ENCODE measurements around the gene CTAGE4.
"Not testable (repeated sequence)": the region's sequence is repeated elsewhere in the genome, so short reads cannot be mapped to it uniquely, and the experiment has no call there.

Gene CTAGE4, protein sequence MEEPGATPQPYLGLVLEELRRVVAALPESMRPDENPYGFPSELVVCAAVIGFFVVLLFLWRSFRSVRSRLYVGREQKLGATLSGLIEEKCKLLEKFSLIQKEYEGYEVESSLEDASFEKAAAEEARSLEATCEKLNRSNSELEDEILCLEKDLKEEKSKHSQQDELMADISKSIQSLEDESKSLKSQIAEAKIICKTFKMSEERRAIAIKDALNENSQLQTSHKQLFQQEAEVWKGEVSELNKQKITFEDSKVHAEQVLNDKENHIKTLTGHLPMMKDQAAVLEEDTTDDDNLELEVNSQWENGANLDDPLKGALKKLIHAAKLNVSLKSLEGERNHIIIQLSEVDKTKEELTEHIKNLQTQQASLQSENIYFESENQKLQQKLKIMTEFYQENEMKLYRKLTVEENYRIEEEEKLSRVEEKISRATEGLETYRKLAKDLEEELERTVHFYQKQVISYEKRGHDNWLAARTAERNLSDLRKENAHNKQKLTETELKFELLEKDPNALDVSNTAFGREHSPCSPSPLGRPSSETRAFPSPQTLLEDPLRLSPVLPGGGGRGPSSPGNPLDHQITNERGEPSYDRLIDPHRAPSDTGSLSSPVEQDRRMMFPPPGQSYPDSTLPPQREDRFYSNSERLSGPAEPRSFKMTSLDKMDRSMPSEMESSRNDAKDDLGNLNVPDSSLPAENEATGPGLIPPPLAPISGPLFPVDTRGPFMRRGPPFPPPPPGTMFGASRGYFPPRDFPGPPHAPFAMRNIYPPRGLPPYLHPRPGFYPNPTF

DNA sequence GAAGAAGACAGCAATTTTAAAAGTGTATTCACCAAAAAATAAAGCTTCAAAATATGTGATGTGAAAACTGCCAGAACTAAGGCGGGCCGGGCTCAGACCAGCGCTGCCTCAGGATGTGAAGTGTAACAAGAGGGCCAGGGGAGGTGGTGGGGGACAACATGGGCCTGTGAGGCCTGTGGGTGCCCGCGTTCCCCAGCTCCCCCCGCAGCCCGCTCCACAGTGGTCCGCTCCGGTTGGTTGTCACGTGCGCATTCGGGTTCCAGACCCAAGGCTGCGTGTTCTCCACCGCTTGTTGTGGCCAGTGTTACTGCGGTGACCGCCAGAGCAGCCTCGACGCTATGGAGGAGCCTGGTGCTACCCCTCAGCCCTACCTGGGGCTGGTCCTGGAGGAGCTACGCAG, at the start of gene CTAGE4:
Gene CTAGE4 (plus strand): TSS at position 301 of the 400 bp plus-strand sequence. CDS start 38 bp downstream, at position 339.
- not testable (repeated sequence) for ATAC-seq, H3K9me3 Mint-ChIP-seq, H3K4me1 Mint-ChIP-seq, H3K4me3 Mint-ChIP-seq, H3K36me3 Mint-ChIP-seq, H3K27ac Mint-ChIP-seq, H3K27me3 Mint-ChIP-seq

DNA sequence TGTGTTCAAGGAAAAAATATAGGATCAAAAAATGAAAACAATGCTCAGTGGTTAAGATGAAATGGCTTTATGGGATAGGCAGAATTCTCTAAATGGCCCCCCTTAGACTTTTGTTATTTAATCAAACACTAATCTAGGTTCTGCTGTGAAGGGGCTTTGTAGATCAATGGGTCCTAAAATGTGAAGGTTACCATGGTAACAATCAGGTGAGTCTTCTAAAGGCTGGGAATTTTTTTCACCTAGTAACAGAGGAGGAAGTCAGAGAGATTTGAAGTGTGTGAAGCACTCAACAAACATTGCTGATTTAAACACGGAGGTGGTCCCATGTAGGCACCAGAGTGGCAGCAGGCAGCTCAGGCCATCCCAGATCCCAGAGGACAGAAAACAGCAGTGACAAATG, 49.1 kb upstream of the CTAGE4 start:
- Mint-ChIP-seq H3K27me3 (peaks cover 8% of the 10 kb centered on the region), H3K27ac (no peak overlapping the region), H3K9me3 (no peaks in the 10 kb centered on the region), H3K4me1 (no peaks in the 10 kb centered on the region), H3K4me3 (no peak overlapping the region), H3K36me3 (no peaks in the 10 kb centered on the region)
- ATAC-seq, result no peak

DNA sequence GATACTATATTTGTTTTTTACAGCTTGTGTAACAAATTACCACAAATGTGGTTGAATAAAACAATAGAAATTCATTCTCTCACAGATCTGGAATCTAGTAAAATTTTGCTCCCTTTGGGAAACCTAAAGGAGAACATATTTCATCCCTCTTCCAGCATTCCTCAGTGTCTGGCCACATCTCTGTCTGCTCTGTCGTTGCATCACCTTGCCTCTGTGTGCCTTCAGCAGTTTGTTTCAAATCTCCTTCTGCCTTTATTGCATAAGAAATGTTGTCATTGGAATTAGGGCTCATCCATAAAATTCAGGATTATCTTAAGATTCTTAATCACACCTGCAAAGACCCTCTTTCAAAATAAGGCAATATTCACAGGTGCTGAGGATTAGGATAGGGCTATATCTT, 45.8 kb upstream of the CTAGE4 start:
- no peak for ATAC-seq
- Mint-ChIP-seq H3K27ac (no peak overlapping the region), H3K9me3 (peaks cover 2% of the 10 kb centered on the region), H3K36me3 (no peaks in the 10 kb centered on the region), H3K27me3 (no peaks in the 10 kb centered on the region), H3K4me3 (no peak overlapping the region), H3K4me1 (no peaks in the 10 kb centered on the region)

- Mint-ChIP-seq H3K27me3 (no peaks in the 10 kb centered on the region), H3K4me3 (no peak overlapping the region), H3K36me3 (no peaks in the 10 kb centered on the region), H3K4me1 (no peaks in the 10 kb centered on the region), H3K9me3 (peaks cover 7% of the 10 kb centered on the region), H3K27ac (no peak overlapping the region)
- ATAC-seq, result no peak
These were observed 41.1 kb upstream of the CTAGE4 start for GRCh38 chr7:144142187-144142586.

DNA sequence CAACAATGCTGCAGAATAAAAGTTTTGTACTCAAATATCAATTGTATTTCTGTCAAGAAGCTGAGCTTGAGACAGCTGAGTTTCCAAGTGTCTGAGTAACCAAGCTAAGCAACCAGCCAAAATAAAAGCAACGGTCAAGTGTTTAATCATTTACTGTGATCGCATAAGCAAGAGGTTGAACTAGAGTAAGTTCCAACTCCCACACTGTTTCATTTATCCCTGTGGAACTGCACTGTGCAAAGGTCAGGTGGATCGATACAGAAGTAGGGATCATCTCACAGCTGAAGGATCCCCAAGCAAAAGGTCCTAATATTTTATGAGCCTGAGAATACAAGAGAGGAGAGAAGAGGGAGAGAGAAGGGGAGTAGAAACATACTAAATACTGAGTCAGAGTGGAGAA, 38.8 kb upstream of the CTAGE4 start:
- ATAC-seq, result no peak
- Mint-ChIP-seq H3K9me3 (peaks cover 23% of the 10 kb centered on the region), H3K4me3 (no peak overlapping the region), H3K4me1 (no peaks in the 10 kb centered on the region), H3K36me3 (peaks cover 13% of the 10 kb centered on the region), H3K27me3 (no peaks in the 10 kb centered on the region), H3K27ac (no peak overlapping the region)

GRCh38 chr7:144148224-144148827, 34.9 kb upstream of the CTAGE4 start:
- no peak overlapping the region for H3K4me3 Mint-ChIP-seq
- no peaks in the 10 kb centered on the region for H3K4me1 Mint-ChIP-seq
- ATAC-seq, result no peak
- no peak overlapping the region for H3K27ac Mint-ChIP-seq
- peaks cover 13% of the 10 kb centered on the region for H3K36me3 Mint-ChIP-seq
- peaks cover 19% of the 10 kb centered on the region for H3K27me3 Mint-ChIP-seq
- peaks cover 25% of the 10 kb centered on the region for H3K9me3 Mint-ChIP-seq

DNA sequence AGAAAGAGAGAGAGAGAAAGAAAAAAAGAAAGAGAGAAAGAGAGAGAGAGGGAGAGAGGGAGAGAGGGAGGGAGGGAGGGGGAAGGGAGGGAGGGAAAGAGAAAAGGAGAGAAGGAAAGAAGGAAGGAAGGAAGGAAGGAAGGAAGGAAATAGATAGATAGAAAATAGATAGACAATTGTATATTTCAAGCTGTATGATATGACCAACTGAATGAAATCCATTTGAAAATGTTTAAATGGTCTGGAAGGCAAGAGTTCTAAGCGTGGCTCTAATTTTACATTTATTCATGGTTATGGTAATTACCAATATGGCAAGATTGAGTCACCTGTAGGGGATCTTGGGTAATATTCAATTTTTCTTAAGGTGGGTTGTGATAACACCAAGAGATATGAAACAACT, 24.4 kb upstream of the CTAGE4 start:
- no peaks in the 10 kb centered on the region for H3K9me3 Mint-ChIP-seq
- H3K4me3 Mint-ChIP-seq, result no peak overlapping the region
- no peaks in the 10 kb centered on the region for H3K4me1 Mint-ChIP-seq
- peaks cover 18% of the 10 kb centered on the region for H3K27me3 Mint-ChIP-seq
- ATAC-seq, result no peak
- no peak overlapping the region for H3K27ac Mint-ChIP-seq
- no peaks in the 10 kb centered on the region for H3K36me3 Mint-ChIP-seq

DNA sequence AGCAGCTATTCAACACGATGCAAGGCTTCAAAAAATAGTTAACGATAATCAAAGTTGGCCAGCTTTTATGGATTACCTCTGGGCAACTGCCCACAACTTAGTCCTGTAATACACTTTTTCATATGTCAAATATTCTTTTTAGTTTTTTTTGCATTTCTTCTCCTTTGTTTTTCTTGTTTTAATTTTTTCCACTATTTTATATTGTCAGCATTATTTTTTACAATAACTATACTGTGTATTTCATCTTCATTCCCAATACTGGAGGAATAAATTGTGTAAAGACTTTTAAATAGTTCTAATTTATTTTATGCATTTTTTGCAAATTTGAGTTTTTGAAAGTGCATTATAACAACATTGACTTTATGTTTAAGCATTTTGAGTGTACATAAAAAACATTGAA, 18.5 kb upstream of the CTAGE4 start:
- no peak overlapping the region for H3K4me3 Mint-ChIP-seq
- no peaks in the 10 kb centered on the region for H3K27me3 Mint-ChIP-seq
- no peaks in the 10 kb centered on the region for H3K4me1 Mint-ChIP-seq
- no peaks in the 10 kb centered on the region for H3K36me3 Mint-ChIP-seq
- H3K27ac Mint-ChIP-seq, result no peak overlapping the region
- no peak for ATAC-seq
- H3K9me3 Mint-ChIP-seq, result peaks cover 2% of the 10 kb centered on the region

DNA sequence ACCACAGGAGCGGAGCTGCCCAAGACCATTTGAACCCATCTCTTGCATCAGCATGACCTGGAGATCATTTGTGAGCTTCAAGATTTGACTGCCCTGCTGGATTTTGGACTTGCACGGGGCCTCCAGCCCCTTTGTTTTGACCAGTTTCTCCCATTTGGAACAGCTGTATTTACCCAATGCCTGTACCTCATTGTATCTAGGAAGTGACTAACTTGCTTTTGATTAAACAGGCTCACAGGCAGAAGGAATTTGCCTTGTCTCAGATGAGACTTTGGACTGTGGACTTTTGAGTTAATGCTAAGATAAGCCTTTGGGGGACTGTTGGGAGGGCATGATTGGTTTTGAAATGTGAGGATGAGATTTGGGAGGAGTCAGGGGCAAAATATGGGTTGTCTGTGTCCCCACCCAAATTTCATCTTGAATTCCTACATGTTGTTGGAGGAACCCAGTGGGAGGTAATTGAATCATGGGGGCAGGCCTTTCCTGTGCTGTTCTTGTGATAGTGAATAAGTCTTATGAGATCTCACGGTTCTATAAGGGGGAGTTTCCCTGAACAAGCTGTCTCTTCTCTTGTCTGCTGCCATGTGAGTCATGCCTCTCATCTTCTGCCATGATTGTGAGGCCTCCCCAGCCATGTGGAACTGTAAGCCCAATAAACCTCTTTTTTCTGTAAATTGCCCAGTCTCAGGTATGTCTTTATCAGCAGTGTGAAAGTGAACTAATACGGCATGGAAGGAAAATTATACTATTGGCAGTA, 11.5 kb upstream of the CTAGE4 start:
- H3K27me3 Mint-ChIP-seq, H3K4me1 Mint-ChIP-seq, H3K27ac Mint-ChIP-seq, ATAC-seq, H3K4me3 Mint-ChIP-seq, H3K36me3 Mint-ChIP-seq, H3K9me3 Mint-ChIP-seq: not testable (repeated sequence)

- Mint-ChIP-seq H3K27ac (no peak overlapping the region), H3K9me3 (peaks cover 6% of the 10 kb centered on the region), H3K36me3 (no peaks in the 10 kb centered on the region), H3K4me3 (no peak overlapping the region), H3K4me1 (peaks cover 6% of the 10 kb centered on the region), H3K27me3 (no peaks in the 10 kb centered on the region)
- no peak for ATAC-seq
These were observed 8.7 kb upstream of the CTAGE4 start for GRCh38 chr7:144174613-144175012.

DNA sequence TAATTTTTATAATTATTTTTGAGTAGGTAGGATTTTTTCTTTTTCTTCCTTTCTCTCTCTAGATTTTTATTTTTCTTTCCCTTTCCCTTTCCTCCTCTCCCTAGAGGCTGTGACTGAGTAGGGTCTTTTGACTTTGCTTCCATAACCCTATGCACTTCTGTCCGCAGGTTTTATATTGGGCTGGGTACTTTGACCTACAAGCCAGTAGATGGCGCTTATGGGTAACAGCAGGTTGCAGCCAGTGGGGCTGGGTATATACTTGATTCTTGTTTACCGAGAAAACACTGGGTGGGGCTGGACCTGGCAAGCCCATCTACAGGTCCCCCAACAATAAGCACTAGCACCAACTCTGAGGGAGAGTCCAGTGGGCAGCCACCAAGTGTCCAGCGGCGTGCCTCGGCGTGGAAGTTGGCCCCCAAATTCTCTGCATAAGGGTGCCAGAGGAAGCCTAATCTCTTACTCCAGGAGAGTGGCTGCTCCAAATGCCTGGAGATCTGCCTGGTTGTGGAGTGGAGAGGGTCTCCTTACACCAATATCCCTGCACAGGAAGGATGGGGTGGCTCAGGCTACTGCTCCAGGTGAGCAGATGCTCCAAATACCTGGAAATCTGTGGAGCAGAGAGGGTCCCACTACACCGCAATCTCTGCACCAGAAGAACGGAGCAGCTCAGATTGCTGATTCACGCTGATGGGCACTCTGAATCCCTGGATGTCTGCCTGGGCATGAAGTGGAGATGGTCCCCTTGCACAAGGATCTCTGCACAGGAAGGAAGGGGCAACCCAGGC, 4.7 kb upstream of the CTAGE4 start:
- H3K4me3 Mint-ChIP-seq, result not testable (repeated sequence)

DNA sequence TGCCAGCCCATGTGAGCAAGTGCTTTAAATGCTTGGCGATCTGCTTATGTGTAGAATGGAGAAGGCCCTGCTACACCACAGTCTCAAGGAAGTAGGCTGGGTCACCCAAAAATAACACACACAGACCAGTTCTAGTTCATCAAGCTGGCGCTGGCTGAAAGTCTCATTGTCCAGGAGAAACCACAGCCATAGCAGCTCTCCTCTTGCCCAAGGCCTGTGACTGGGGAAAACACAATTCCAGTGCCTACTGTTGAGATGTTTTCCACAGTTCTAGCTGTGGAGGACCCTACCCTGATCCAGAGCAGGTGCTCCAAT, 4.1 kb upstream of the CTAGE4 start:
- H3K27me3 Mint-ChIP-seq, H3K9me3 Mint-ChIP-seq, H3K36me3 Mint-ChIP-seq, H3K27ac Mint-ChIP-seq, ATAC-seq, H3K4me1 Mint-ChIP-seq, H3K4me3 Mint-ChIP-seq: not testable (repeated sequence)

More for the DNA sequence above, 4.7 kb upstream of the CTAGE4 start:
- H3K9me3 Mint-ChIP-seq, H3K4me1 Mint-ChIP-seq, H3K36me3 Mint-ChIP-seq, H3K27ac Mint-ChIP-seq, H3K27me3 Mint-ChIP-seq: not testable (repeated sequence)
- peak; percentile 79 for ATAC-seq

DNA sequence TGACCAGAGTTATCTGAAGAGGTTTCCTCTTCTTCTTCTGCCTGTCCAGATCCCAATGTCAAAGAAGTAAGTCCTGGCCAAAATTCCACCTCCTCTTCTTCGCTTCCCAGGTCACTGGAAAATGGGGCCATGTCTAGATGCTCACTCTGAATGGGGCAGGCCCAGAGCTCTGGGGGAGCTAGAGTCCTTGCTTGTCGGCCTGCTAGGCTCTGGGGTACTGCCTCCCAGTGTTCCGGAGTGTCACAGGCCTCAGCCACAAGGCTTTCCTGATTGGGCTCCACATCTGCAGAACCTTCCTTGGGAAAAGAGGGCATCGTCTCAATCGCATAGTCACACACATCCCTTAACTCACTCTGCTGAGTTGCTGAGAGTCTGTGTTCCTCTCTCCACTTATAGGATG, 4.6 kb downstream of the CTAGE4 start:
- not testable (repeated sequence) for H3K27ac Mint-ChIP-seq, H3K9me3 Mint-ChIP-seq, H3K36me3 Mint-ChIP-seq, H3K4me1 Mint-ChIP-seq, H3K4me3 Mint-ChIP-seq, H3K27me3 Mint-ChIP-seq
- peak; percentile 44 for ATAC-seq

- not testable (repeated sequence) for H3K27me3 Mint-ChIP-seq, H3K36me3 Mint-ChIP-seq, H3K4me3 Mint-ChIP-seq, H3K27ac Mint-ChIP-seq, H3K4me1 Mint-ChIP-seq, H3K9me3 Mint-ChIP-seq
- peak; percentile 4 for ATAC-seq
These were observed 5.4 kb downstream of the CTAGE4 start for GRCh38 chr7:144188578-144189171.
